AG10803 (cell line): ENCODE data around the gene FAM120C.
A peak's percentile ranks its signal among the peaks of the same experiment; 100 is the strongest.

ENCODE experiments used
- DNase-seq: peaks from one replicate; pipeline ENCODE4 v3.0.0; 2010; ENCODE audit warnings: low read depth
- H3K4me3 ChIP-seq: 2 replicates; pipeline ENCODE4 v1.5.1; 2011; ENCODE audit warnings: mild to moderate bottlenecking, low read length, control low read depth
- CTCF ChIP-seq: conservative IDR thresholded peaks from 2 replicates; pipeline ENCODE4 v1.5.1; 2011; ENCODE audit warnings: mild to moderate bottlenecking, low read length, control low read depth, inconsistent platforms

The FAM120C gene

DNA sequence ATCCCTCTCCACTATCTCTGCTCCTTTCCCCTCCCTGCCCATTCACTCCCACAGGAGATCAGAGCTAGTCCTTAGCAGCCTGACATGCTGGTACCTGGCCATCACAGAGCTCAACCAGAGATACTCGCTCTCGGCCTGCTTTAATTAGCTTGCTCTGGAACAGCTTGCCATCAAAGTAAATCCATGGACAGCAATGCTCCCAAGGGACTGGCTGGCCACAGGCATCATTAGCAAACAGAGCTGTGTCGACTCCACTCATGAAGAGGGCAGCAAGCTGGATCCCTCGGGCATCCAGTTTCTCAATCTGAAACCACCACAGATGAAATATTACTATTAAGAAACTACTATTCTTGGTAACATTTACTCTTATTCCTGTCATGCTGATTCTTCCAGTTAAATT is 95.4 kb downstream of the FAM120C start:
- peak; percentile 11 for DNase-seq
- TF ChIP-seq CTCF, result no peak
- H3K4me3 ChIP-seq, result no peak overlapping the region

- no peak overlapping the region for H3K4me3 ChIP-seq
- no peak for DNase-seq
- no peak for TF ChIP-seq CTCF
These were observed 97.4 kb downstream of the FAM120C start for GRCh38 chrX:54085666-54086065.

DNA sequence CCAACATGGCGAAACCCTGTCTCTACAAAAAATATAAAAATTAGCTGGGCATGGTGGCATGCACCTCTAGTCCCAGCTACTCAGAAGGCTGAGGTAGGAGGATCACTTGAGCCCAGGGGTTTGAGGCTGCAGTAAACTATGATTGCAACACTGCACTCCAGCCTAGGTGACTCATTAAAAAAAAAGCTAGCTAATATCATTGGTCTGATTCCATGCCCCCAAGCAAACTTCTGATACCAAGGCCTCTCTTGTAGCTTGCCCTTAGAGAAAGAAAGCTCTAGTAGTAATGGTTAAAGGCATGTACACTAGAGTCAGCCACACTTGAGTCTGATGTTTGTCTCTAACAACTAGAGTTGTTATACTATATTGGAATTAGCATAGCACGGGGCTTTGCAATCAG is 106.2 kb downstream of the FAM120C start:
- no peak for TF ChIP-seq CTCF
- peak; percentile 46 for DNase-seq
- H3K4me3 ChIP-seq, result no peak overlapping the region

DNA sequence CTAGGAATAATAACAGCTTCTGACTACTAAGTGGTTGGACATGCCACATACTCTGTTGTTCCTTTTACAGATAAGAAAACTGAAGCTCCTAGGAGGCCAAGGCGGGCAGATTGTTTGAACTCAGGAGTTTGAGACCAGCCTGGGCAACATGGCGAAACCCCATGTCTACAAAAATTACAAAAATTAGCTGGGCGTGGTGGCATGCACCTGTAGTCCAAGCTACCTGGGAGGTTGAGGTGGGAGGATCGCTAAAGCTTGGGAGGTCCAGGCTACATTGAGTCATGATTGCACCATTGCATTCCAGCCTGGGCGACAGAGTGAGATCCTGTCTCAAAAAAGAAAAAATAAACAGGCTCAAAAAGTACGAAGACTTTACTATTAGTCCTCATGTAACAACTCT is 108.2 kb downstream of the FAM120C start:
- no peak overlapping the region for H3K4me3 ChIP-seq
- no peak for DNase-seq
- no peak for TF ChIP-seq CTCF

- DNase-seq, result no peak
- TF ChIP-seq CTCF, result no peak
- H3K4me3 ChIP-seq, result no peak overlapping the region
These were observed 115.3 kb downstream of the FAM120C start for GRCh38 chrX:54067766-54068165.

DNA sequence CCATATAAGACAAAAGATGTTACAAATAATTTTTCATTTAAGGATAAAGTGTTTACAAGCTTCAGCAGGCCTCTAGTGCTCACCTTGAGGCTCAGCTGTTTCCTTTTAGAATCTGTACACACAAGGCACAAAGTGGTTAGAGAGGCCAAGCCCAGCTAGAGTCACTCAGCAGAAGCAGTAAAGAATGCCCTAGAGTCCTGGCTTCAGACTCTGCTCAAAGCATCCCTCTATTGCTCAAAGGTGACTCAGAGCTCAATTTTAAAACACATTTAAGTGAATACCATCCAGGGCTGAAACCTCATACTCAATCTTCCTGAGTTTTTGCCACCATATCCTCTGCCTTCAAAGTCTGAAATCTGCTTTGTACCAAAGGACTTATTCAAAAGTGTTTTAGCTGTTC is 116.2 kb downstream of the FAM120C start:
- no peak overlapping the region for H3K4me3 ChIP-seq
- TF ChIP-seq CTCF, result no peak
- peak; percentile 56 for DNase-seq

GRCh38 chrX:54064564-54064963 is 118.5 kb downstream of the FAM120C start:
- TF ChIP-seq CTCF, result no peak
- H3K4me3 ChIP-seq, result no peak overlapping the region
- DNase-seq, result no peak
